Stimulated activated CD4-positive, alpha-beta T cell treated with anti-CD3 and anti-CD28 coated beads, Interleukin-15, amount 100 ng/mL, for 48 hours (primary cell): ENCODE data around the gene PRSS38.

Experiments used
- DNase-seq, 2 donors: peaks; one replicate each; pipeline ENCODE4 v3.0.0-alpha.2; 2020; ENCODE audit warnings: low read depth in 2 of 2

Gene PRSS38

DNA sequence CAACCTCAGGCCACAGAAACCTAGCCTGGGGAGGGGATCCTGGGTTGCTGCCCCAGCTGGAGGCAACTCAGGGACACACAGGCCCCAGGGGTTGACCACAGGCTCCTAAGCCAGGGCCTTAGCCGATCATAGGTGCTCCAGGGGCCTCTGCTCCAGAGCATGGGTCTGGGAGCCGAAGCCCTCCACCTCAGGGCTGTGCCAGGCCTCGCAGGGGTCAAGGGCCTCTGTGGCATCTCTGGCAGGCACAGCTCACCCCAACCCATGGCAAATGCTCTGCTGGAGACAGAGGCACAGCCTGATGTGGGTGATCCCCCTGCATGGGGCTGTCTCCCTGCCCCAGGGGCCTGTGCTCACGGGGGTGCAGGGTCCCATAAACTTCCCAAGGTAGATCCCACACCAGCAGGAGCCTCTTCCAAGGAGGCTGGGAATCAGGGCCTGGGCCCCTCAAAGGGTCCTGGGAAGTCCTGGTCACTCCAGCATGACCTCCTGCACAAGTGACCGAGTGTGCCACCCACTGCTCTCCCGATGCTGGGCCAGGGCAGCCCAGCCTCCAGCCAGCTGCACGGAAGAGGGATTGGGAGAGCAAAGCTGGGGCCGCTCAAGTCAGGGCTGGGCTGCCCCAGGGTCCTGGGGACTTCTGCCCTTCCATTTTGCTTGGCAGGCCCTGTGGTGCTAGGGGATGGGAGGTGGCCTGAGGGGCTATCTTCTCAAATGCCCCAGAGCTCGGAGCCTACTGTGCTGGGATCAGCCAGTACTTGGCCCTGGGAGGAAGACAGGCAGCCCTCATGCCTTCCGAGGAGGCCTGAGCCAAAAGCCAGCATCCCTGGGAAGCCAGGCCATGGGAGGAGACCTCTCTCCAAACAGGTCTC is 22.2 kb upstream of the PRSS38 start:
- DNase-seq = no peak

DNA sequence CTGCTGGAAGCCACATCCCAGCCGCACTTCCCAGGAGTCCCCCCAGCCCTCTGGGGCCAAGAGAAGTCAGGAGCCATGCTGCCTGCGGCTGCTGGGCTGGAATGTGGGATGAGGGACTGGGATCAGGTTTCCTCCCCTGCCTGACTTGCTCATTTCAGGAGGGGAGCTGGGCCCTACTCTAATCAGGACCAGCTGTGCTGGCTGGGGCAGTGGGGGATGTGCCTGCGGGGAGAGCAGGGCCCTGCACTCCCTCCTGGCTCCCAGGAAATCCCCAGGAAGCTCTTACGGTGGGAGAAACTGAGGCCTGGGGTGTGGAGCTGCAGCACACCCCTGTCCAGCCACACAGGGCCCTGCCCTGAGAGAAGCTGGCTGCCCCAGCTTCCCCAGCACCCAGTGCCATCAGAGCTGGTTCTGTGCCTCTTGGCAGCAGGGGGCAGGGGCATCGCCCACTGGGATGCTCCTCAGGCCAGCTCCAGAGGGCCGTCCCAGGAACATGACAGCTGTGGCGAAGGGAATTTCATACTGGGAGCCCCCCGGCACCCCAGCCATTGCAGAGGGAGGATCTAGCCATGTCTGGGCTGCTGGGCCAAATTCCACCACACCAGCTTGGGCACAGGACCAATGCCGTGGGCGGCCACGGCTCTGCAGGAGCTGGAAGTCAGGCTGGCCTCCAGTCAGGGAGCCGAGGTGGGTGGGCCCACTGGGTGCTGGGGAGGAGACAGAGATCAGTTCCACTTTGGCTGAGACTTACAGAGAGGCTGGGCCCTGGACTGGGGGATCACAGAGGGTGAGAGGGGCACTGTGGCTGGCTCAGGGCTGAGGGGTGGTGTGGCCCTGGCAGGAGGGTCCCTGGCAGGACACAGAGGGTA is 21.3 kb upstream of the PRSS38 start:
- DNase-seq = no peak

GRCh38 chr1:227794817-227795192 is 20.7 kb upstream of the PRSS38 start:
- DNase-seq = no peak

DNA sequence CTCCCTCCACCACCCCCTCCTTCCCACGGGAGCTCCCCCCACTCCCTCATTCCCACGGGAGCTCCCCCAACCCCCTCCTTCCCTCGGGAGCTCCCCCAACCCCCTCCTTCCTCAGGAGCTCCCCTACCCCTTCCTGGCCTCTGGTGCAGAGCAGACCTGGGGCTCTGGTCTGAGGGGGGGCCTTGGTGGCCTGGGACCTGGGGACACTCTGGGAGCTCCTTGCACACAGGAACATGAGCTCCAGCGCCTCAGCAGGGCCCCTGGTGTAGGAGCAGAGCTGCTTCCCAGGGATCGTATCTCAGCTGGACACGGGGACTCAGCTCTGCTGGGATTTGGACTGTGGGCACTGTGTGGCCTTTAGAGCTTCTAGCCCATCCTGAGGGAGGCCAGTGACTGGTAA is 19.7 kb upstream of the PRSS38 start:
- no peak for DNase-seq

DNA sequence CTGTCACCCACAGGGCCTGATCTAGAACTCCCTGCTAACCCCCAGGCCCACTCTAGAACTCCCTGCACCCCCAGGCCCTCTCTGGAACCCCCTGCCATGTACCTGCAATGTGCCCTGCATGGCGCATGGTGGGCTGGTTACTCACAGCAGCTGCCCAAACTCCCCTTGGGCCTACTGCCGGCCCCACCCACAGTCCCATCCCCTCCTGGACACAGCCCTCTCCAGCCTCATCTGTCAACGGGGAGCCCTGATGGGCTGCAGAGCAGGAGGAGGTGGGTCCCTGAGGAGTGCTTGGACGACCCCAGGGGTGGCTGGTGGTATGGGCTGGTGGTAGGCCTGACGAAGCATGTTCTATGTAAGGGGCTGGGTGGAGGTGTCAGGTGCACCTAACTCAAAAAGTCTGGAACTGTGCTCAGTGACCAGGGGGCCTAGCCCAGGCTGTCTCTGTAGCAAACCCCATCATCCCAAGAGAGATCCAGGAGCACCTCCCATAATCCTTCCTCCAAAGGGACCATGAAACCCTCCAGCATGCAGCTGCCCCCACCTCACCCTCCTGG is 19.0 kb upstream of the PRSS38 start:
- no peak for DNase-seq

- DNase-seq = no peak
Measured at GRCh38 chr1:227797144-227797543, 18.3 kb upstream of the PRSS38 start.

- DNase-seq = no peak
Measured at GRCh38 chr1:227797625-227798024, 17.9 kb upstream of the PRSS38 start.

DNA sequence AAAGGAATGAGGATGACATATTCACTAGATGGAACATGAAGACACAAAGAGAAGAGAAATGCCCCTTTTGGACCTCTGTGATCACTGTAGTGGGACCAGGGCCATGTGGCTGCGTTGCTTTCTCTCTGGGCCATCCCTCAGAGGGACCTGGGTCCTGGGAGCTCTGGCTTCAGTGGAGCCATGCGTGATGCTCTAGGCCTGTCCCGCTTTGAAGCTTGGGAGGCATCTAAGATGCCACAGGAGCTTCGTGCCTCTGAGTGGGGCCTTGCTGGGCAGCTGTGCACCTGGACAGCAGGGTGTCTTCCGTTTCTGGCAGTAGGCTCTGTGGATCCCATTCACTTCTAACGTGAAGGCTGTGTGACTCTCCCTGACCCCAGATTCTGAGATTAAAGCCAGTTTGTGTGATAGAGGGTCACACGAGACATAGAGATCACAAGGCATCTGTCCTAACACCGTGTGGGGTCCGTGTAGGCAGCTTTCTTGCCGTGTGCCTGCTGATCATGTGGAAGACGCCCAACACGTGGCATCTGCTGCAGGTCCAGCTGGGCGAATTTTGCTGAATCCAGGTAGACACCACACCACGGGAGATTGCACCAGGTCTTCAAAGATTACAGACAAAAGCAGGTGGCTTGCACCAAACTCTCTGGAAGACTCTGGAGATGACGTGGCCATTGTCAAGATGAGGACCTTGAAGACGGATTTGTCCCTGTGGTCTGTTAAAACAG is 17.2 kb upstream of the PRSS38 start:
- no peak for DNase-seq

DNA sequence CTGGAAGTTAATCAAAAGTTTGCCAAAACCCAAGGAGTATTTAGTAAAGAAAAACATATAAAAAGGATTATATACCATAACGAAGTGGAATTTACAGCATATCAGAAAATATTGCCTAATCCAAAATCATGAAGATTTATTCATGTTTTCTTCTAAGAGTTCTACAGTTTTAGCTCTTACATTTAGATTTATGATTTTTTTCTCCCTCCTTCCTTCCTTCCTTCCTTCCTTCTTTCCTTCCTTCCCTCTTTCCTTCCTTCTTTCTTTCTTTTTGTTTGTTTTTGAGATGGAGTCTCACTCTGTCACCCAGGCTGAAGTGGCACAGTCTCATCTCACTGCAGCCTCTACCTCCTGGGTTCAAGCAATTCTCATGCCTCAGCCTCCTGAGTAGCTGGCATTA is 15.7 kb upstream of the PRSS38 start:
- no peak for DNase-seq

DNA sequence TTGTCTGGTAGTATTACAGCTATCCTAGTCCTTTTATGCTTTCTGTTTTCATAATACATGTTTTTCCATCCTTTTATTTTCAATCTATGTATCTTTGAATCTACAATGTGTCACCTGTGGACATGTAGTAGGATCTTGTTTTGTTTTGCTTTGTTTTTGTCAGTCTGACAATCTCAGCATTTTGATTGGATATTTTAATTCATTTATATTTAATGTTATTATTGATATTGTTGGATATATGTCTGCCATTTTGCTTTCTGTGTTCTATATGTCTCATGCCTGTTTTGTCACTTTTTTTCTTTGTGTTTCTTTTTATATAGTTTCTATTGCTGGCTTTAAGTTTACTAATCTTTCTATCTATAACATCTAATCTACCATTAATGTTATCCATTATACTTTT is 11.5 kb upstream of the PRSS38 start:
- no peak for DNase-seq

DNA sequence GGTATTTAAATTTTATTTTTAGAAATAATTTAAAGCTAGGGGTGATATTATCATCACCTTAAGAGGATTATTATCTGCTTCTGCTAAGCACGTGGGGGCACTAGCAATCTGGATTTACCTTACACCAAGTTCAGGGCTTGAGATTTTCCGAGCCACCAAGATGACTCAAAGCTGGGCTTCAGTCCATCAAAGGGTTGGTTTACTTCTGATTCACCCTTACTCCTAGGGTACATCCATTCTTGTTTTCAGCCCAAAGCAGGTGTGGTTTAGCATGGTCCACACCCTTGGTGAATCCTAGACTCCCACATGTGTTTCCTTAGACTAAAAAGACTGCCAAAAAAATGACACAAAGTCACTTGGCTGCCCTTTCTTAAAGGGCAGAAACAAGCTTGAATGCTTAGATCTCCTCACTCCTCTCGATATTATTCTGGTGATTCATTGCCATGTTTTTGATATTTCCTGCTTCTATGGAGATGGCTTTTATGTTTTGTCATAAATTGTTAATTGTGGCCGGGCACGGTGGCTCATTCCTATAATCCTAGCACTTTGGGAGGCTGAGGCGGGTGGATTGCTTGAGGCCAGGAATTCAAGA is 9.8 kb upstream of the PRSS38 start:
- no peak for DNase-seq

- no peak for DNase-seq
Measured at GRCh38 chr1:227808566-227808965, 6.9 kb upstream of the PRSS38 start.

DNA sequence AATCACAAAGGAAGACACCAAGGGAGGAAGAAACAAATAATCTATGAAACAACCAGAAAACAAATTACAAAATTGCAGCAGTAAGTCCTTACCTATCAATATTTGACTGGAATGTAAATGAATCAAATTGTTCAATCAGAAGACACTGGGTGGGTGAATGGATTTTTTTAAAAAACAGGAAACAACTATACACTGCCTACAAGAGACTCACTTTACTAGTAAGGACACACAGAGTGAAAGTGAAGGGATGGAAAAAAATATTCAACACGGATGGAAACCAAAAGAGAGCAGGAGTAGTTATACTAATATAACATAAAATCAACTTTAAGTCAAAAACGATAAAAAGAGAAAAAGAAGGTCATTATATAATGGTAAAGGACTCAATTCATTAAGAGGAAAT is 6.4 kb upstream of the PRSS38 start:
- DNase-seq = no peak

DNA sequence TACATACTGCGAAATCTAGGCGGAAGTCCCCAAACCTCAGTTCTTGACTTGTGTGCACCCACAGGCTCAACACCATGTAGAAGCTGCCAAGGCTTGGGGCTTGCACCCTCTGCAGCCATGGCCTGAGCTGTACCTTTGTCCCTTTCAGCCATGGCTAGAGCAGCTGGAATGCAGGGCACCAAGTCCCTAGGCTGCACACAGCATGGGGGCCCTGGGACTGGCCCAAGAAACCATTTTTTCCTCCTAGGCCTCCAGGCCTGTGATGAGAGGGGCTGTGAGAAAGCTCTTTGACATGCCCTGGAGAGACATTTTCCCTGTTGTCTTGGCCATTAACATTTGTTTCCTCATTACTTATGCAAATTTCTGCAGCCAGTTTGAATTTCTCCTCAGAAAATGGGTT is 1.5 kb upstream of the PRSS38 start:
- no peak for DNase-seq

DNA sequence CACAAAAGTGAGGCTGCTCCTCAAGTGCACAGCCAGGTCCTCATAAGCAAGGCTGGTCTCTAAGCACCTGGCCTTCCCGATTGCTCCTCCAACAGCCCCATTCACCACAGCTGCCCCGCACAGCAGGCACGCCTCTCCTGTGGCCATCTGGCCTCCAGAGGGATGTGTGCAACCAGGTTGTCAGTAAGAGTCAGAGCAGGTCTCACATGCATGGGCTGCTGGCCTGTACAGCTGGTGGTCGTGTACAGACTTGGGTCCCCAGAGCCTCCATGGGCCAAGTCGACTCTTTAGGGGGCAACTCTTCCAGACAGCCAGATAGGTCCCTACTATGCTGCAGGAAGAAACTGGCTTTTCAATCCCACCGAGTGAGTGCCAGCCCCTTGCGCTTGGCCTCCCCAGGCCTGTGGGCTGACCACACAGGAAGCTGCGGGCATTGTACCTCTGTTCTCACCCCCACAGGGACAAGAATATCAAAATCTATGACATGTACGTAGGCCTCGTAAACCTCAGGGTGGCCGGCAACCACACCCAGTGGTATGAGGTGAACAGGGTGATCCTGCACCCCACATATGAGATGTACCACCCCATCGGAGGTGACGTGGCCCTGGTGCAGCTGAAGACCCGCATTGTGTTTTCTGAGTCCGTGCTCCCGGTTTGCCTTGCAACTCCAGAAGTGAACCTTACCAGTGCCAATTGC is 1.4 kb downstream of the PRSS38 start:
- DNase-seq = no peak

DNA sequence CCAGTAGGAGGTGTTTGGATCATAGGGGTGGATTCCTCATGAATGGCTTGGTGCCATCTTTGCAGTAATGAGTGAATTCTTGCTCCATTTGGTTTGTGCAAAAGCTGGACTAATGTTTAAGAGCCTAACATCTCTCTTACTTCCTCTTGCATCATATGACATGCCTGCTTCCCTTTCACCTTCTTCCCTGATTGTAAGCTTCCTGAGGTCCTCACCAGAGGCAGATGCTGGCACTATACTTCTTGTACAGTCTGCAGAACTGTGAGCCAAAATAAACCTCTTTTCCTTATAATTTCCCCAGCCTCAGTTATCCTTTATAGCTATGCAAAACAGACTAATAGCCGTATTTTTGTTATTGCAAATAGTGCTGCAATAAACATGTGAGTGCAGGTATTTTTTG is 8.1 kb downstream of the PRSS38 start:
- no peak for DNase-seq

- no peak for DNase-seq
Measured at GRCh38 chr1:227824204-227824603, 8.7 kb downstream of the PRSS38 start.

DNA sequence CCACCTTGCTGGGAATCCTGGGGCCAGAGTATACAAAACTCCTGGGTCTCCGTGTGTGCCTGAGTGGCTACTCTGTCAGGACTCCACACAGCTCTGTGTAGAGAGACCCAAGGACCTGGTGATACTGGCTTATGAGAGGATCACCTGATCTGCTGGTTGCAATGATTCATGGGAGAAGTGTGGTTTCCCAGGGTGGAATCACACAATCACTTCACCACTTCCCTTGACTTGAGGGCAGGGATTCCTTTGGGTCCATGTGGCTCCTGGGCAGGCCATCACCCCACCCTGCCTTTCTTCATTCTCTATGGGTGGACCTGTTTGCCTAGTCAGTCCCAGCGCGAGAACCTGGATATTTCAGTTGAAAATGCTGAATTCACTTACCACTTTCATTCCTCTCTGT is 13.3 kb downstream of the PRSS38 start:
- DNase-seq = no peak

DNA sequence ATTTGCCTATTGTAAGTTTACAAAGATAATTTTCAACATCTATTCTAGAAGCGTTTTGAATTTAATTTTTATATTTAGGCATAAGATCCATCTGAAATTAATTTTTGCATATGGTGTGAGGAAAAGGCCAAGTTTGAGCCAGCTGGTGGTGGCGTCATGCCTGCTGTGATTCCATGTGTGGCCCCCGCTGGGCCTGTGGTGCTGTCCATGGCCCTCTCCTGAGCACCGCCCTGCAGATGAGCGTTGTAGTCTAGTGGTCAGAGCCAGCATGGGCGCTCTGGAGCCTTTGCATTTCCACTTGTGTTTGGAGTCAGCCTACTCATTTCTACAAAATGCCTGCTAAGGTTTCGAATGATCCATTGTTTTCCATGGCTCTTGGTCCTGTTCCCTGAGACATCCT is 22.7 kb downstream of the PRSS38 start:
- DNase-seq = no peak

- DNase-seq = no peak
Measured at GRCh38 chr1:227841096-227841495, 25.6 kb downstream of the PRSS38 start.
